Ascending aorta (tissue), 2 donors: ENCODE measurements around the gene CAPN7. TPM values are rescaled to one million over a fixed set of nuclear protein-coding genes. Genes with fewer than 3 reads are reported as not detected.

Experiments
- DNase-seq, 2 donors: peaks; one replicate each; pipeline ENCODE4 v3.0.0-alpha.2; 2019; ENCODE audit warnings: low spot score in 2 of 2
- H3K27ac ChIP-seq, 2 donors: fragments of 200-600 bp; sonication (generic); one replicate each; pipeline ENCODE4 v1.5.1; 2016 to 2017; ENCODE audit warnings: mild to moderate bottlenecking in 1 of 2
- H3K27me3 ChIP-seq: fragments of 200-600 bp; sonication (generic); one replicate; pipeline ENCODE4 v1.5.1; 2017
- H3K36me3 ChIP-seq, 2 donors: fragments of 200-600 bp; sonication (generic); one replicate each; pipeline ENCODE4 v1.5.1; 2016
- H3K4me1 ChIP-seq, 2 donors: fragments of 200-600 bp; sonication (generic); one replicate each; pipeline ENCODE4 v1.5.1; 2016 to 2017; ENCODE audit warnings: mild to moderate bottlenecking in 1 of 2
- H3K4me3 ChIP-seq, 2 donors: fragments of 200-600 bp; sonication (generic); one replicate each; pipeline ENCODE4 v1.5.1; 2016 to 2017; ENCODE audit warnings: mild to moderate bottlenecking in 1 of 2
- H3K9me3 ChIP-seq, 2 donors: fragments of 200-600 bp; sonication (generic); one replicate each; pipeline ENCODE4 v1.5.1; 2016
- CTCF ChIP-seq, 3 experiments: fragments of 200-600 bp in 2 of 3; fragments of 450-650 bp in 1 of 3; sonication (generic) in 2 of 3; IDR thresholded peaks; one replicate each; pipeline ENCODE4 v1.5.1; 2016 to 2019; ENCODE audit warnings: antibody characterized with exemption in 3 of 3, mild to moderate bottlenecking in 1 of 3, moderate library complexity in 1 of 3
- intact Hi-C: fragments of 100-400 bp; cut with DNase I; formaldehyde crosslinking; loops from one replicate; pipeline ENCODE4 v1.15.1; 2023
- total RNA-seq: library from RNA; depleted of rRNA; stranded (reverse); fragments of >200 nt; gene quantifications from one replicate; pipeline ENCODE4 v1.1.0, GENCODE V29; 2016

The CAPN7 gene
- total RNA-seq, 1 donor from 2014 or later: 38.6 TPM

- Histone ChIP-seq H3K36me3 (no peaks in the 10 kb centered on the region), H3K4me1 (peaks cover 31 to 50% of the 10 kb centered on the region in 2 donors), H3K4me3 (no peak overlapping the region), H3K27me3 (no peaks in the 10 kb centered on the region), H3K9me3 (no peaks in the 10 kb centered on the region), H3K27ac (peak overlapping the region; percentile 80 to 92)
- no peak for TF ChIP-seq CTCF (IDR thresholded peaks at IDR 0.05)
- intact Hi-C loops: loop anchor here (2.0 kb wide), 1 partner anchor 39 kb away; no protein-coding TSS in a partner anchor
- DNase-seq: no peak
Observed at GRCh38 chr3:15291589-15292541, 85.8 kb downstream of the CAPN7 start.

- DNase-seq: peak; percentile 66 to 93
- Histone ChIP-seq H3K27me3 (no peaks in the 10 kb centered on the region), H3K4me3 (peak overlapping the region; percentile 9 to 28), H3K27ac (peak overlapping the region; percentile 80 to 92), H3K36me3 (no peaks in the 10 kb centered on the region), H3K4me1 (peaks cover 26 to 49% of the 10 kb centered on the region in 2 donors), H3K9me3 (no peaks in the 10 kb centered on the region)
- TF ChIP-seq CTCF (IDR thresholded peaks at IDR 0.05): no peak
- intact Hi-C loops: loop anchor here (2.0 kb wide), 1 partner anchor 38 kb away; no protein-coding TSS in a partner anchor
Observed at GRCh38 chr3:15292765-15293522, 86.9 kb downstream of the CAPN7 start.

- Histone ChIP-seq H3K27me3 (no peaks in the 10 kb centered on the region), H3K27ac (peak overlapping the region; percentile 80 to 92), H3K36me3 (no peaks in the 10 kb centered on the region), H3K4me1 (peaks cover 22 to 53% of the 10 kb centered on the region in 2 donors), H3K9me3 (no peaks in the 10 kb centered on the region), H3K4me3 (no peak overlapping the region)
- no peak for DNase-seq
- intact Hi-C loops: loop anchor here (2.0 kb wide), 1 partner anchor 24 kb away; no protein-coding TSS in a partner anchor
- TF ChIP-seq CTCF (IDR thresholded peaks at IDR 0.05): no peak
Observed at GRCh38 chr3:15294929-15295328, 88.9 kb downstream of the CAPN7 start.

DNA sequence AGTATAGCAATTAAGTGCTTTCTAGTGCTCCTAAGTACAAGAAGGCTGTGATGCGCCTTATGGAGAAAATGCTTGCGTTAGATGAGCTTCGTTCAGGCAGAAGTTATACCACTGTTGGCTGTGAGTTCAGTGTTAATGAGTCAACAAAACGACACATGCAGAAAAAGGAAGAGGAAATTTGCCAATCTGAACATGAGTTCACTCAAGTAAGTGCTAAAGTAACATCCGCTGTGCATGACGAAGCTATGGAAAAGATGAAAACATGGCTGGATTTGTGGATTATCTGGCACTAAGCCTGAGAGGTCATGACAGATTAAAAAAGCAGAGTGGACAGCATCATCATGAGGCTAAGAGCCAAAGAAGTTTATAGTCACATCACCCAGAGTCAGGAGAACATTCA, 89.5 kb downstream of the CAPN7 start:
- H3K9me3 ChIP-seq: no peaks in the 10 kb centered on the region
- TF ChIP-seq CTCF (IDR thresholded peaks at IDR 0.05): no peak
- no peaks in the 10 kb centered on the region for H3K27me3 ChIP-seq
- peak overlapping the region; percentile 80 to 92 for H3K27ac ChIP-seq
- no peak overlapping the region for H3K4me3 ChIP-seq
- intact Hi-C loops: loop anchor here (2.0 kb wide), 1 partner anchor 23 kb away; no protein-coding TSS in a partner anchor
- H3K4me1 ChIP-seq: peaks cover 22 to 51% of the 10 kb centered on the region in 2 donors
- DNase-seq: peak in 1 of 2 donors; percentile 81
- H3K36me3 ChIP-seq: no peaks in the 10 kb centered on the region

DNA sequence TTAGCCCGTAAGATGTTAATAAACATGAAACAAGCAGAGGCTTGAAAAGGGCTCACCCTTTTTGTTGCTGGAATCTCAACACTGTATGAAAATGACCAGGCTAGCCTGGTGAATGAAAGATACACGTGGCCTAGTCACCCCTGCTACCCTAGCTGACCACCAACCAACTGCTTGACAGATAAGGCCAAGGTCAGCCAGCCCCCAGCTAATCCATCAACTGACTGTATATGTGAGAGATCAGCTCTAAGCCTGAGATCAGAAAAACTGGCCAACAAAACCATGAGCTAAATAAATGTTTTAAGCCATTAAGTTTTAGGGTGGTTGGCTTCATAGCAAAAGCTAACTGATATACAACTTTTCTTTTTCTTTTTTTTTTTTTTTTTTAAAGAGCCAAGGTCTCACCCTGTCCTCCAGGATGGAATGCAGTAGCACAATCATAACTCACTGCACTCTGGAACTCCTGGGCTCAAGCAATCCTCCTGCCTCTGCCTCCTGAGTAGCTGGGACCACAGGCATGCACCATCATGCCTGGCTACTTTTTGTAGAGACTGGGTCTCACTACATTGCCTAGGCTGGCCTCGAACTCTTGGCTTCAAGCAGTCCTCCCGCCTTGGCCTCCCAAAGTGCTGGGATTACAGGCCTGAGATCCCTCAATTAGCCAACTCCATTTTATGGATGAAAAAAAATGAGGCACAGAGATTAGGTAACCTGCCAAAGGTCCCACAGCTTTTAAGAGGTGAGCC, 91.7 kb downstream of the CAPN7 start:
- Histone ChIP-seq H3K27me3 (no peaks in the 10 kb centered on the region), H3K9me3 (no peaks in the 10 kb centered on the region), H3K27ac (peak overlapping the region; percentile 49 to 67), H3K4me1 (peaks cover 8 to 37% of the 10 kb centered on the region in 2 donors), H3K36me3 (peaks cover 6 to 19% of the 10 kb centered on the region in 2 donors), H3K4me3 (no peak overlapping the region)
- no peak for DNase-seq
- TF ChIP-seq CTCF (IDR thresholded peaks at IDR 0.05): no peak
- intact Hi-C loops: no loop called here
